ENCODE results near the gene ARHGAP42. TPM values are rescaled to one million over a fixed set of nuclear protein-coding genes. Genes with fewer than 3 reads are reported as not detected.
A peak's percentile ranks its signal among the peaks of the same experiment; 100 is the strongest.

Gene ARHGAP42
- total and polyA plus RNA-seq, 2 experiments from 2014 or later: 0.74 to 2.7 TPM

DNA sequence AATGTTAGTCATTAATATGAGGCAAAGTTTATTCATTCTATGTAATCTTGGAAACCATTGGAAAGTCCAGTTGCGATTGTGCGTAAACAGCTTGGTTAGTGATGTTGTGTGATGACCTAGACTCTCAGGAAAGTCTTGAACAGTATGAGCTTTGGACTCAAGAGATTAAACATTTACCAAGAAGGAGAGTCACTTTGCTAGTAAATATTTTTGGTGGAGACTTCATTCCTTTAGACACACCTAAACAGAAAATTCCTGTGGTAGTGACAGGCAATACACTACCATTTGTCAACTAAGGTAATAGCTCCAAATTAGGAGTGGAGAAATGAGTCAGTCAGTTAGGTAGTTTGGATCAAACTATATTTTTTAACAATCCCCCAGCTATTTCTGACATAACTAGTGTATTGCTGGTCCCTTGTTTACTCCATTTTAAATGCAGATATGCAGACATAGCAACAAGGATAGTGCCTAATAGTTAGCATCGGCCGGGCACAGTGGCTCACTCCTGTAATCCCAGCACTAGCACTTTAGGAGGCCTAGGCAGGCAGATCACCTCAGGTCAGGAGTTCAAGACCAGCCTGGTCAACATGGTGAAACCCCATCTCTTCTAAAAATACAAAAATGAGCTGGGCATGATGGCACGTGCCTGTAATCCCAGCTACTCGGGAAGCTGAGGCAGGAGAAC lies 89.3 kb downstream of the ARHGAP42 start:
- Histone ChIP-seq H4K20me1 (ENCODE audit: insufficient read depth) (no peaks in the 10 kb centered on the region), H3K9ac (no peak overlapping the region), H3K36me3 (ENCODE audit: low read depth) (no peaks in the 10 kb centered on the region), H3K4me2 (ENCODE audit: unreplicated experiment) (no peak overlapping the region), H3K4me1 (ENCODE audit: insufficient read depth) (no peaks in the 10 kb centered on the region), H3K9me3 (ENCODE audit: low read depth) (no peaks in the 10 kb centered on the region), H3K27me3 (replicated peaks; ENCODE audit: insufficient read depth) (no peaks in the 10 kb centered on the region), H2AFZ (no peak overlapping the region), H3K4me3 (no peak overlapping the region), H3K27ac (no peak overlapping the region), H3F3A (ENCODE audit: insufficient read depth) (no peaks in the 10 kb centered on the region), H3K79me2 (ENCODE audit: insufficient read depth) (no peaks in the 10 kb centered on the region), H3K9me2 (ENCODE audit: insufficient read depth) (no peaks in the 10 kb centered on the region)
- in situ Hi-C loops (cut with MboI): no loop called here
- DNase-seq: peak; percentile 38
- TF ChIP-seq EZH2phosphoT487 (IDR thresholded peaks at IDR 0.05; ENCODE audit: insufficient read depth, low read depth): no peak
- no peak for TF ChIP-seq EZH2 (IDR thresholded peaks at IDR 0.05; ENCODE audit: insufficient read depth, poor library complexity, severe bottlenecking)
- WGBS, 2 experiments (ENCODE audit: low coverage in 1 of 2, low lambda C conversion rate in 2 of 2, missing lambda C conversion rate in 2 of 2): 93 to 97% methylated on average over 6 of the region's 6 CpGs

DNA sequence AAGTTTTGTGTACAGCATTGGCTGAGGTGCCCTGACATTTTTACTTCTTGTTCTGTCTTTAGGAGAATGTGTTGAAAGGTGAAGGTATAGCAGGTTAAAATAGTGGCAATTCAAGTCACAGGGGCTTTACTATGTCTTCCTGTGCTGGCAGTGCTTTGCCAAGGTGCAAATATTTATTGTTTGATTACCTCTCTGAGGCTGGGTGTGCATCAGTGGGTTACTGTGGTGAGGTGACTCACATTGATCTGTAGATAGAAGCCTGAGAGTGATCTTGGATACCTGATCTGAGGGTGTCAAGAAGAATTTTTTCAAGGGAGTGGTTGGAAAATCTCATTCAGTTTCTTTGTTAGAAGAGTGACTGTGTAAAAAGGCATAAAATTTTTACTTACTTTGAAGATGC lies 90.0 kb downstream of the ARHGAP42 start:
- H3K4me1 ChIP-seq (ENCODE audit: insufficient read depth): no peaks in the 10 kb centered on the region
- H3K9me3 ChIP-seq (ENCODE audit: low read depth): no peaks in the 10 kb centered on the region
- H4K20me1 ChIP-seq (ENCODE audit: insufficient read depth): no peaks in the 10 kb centered on the region
- no peaks in the 10 kb centered on the region for H3K27me3 ChIP-seq (replicated peaks; ENCODE audit: insufficient read depth)
- no peaks in the 10 kb centered on the region for H3K79me2 ChIP-seq (ENCODE audit: insufficient read depth)
- no peak overlapping the region for H3K9ac ChIP-seq
- in situ Hi-C loops (cut with MboI): no loop called here
- no peaks in the 10 kb centered on the region for H3F3A ChIP-seq (ENCODE audit: insufficient read depth)
- no peak overlapping the region for H2AFZ ChIP-seq
- H3K4me2 ChIP-seq (ENCODE audit: unreplicated experiment): no peak overlapping the region
- no peaks in the 10 kb centered on the region for H3K9me2 ChIP-seq (ENCODE audit: insufficient read depth)
- no peaks in the 10 kb centered on the region for H3K36me3 ChIP-seq (ENCODE audit: low read depth)
- TF ChIP-seq EZH2phosphoT487 (IDR thresholded peaks at IDR 0.05; ENCODE audit: insufficient read depth, low read depth) (no peak), EZH2 (IDR thresholded peaks at IDR 0.05; ENCODE audit: insufficient read depth, poor library complexity, severe bottlenecking) (no peak)
- DNase-seq: no peak
- H3K27ac ChIP-seq: no peak overlapping the region
- no peak overlapping the region for H3K4me3 ChIP-seq

DNA sequence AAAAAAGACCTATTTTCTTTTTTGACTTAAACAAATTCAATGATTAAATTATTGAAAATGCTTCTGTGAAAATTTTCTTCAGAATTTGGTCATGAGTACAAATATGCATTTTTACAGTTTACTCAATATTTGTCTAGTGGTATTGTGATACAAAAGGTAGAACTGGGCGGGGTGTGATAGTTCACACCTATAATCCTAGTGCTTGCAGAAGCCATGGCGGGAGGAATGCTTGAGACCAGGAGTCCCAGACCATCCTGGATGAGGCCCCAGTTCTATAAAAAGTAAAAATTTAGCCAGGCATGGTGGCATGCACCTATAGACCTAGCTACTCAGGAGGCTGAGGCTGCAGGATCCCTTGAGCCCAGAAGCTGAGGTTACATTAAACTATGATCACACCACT lies 90.6 kb downstream of the ARHGAP42 start:
- no peak overlapping the region for H2AFZ ChIP-seq
- no peak overlapping the region for H3K4me2 ChIP-seq (ENCODE audit: unreplicated experiment)
- H3K4me1 ChIP-seq (ENCODE audit: insufficient read depth): no peaks in the 10 kb centered on the region
- no peak for DNase-seq
- no peak overlapping the region for H3K4me3 ChIP-seq
- no peaks in the 10 kb centered on the region for H3K9me2 ChIP-seq (ENCODE audit: insufficient read depth)
- no peaks in the 10 kb centered on the region for H3K36me3 ChIP-seq (ENCODE audit: low read depth)
- H3K9me3 ChIP-seq (ENCODE audit: low read depth): no peaks in the 10 kb centered on the region
- no peaks in the 10 kb centered on the region for H4K20me1 ChIP-seq (ENCODE audit: insufficient read depth)
- H3K9ac ChIP-seq: no peak overlapping the region
- WGBS, 2 experiments (ENCODE audit: low coverage in 1 of 2, low lambda C conversion rate in 2 of 2, missing lambda C conversion rate in 2 of 2): 92 to 96% methylated on average over 2 of the region's 2 CpGs
- no peaks in the 10 kb centered on the region for H3K27me3 ChIP-seq (replicated peaks; ENCODE audit: insufficient read depth)
- H3K79me2 ChIP-seq (ENCODE audit: insufficient read depth): no peaks in the 10 kb centered on the region
- TF ChIP-seq EZH2phosphoT487 (IDR thresholded peaks at IDR 0.05; ENCODE audit: insufficient read depth, low read depth) (no peak), EZH2 (IDR thresholded peaks at IDR 0.05; ENCODE audit: insufficient read depth, poor library complexity, severe bottlenecking) (no peak)
- H3F3A ChIP-seq (ENCODE audit: insufficient read depth): no peaks in the 10 kb centered on the region
- no peak overlapping the region for H3K27ac ChIP-seq
- in situ Hi-C loops (cut with MboI): no loop called here

DNA sequence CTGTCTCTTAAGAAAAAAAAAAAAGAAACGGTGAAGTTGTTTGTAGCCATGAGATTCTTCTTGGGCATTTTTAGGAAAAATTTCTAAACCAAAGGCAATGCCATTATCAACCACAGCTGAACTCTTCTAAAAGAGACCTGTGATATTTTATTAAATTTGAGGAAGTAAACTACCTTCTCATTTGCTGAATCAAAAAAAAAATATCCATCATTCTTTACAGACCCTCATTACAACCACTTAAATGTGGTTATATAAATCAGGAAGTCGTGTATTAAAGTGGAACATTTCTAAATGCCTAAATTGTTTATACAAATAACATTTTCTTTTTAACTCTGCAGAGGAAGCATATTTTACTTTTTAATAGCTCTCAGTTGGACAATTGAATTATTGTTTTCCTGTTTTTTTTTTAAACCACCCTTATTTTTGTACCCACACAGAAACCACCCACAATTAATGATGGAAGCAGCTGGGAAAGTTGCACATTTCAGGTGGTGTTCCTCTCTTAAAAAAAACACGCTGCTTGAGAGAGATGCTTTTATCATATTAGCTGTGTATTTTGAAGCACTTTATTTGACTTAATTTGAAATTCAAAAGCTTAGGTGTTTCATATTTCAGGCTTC lies 91.2 kb downstream of the ARHGAP42 start:
- DNase-seq: no peak
- no peaks in the 10 kb centered on the region for H4K20me1 ChIP-seq (ENCODE audit: insufficient read depth)
- no peak overlapping the region for H3K4me3 ChIP-seq
- no peaks in the 10 kb centered on the region for H3K27me3 ChIP-seq (replicated peaks; ENCODE audit: insufficient read depth)
- no peak overlapping the region for H3K4me2 ChIP-seq (ENCODE audit: unreplicated experiment)
- H3K36me3 ChIP-seq (ENCODE audit: low read depth): no peaks in the 10 kb centered on the region
- no peaks in the 10 kb centered on the region for H3K9me3 ChIP-seq (ENCODE audit: low read depth)
- 45 to 56% methylated on average over 3 of the region's 3 CpGs for WGBS, 2 experiments (ENCODE audit: low coverage in 1 of 2, low lambda C conversion rate in 2 of 2, missing lambda C conversion rate in 2 of 2)
- no peaks in the 10 kb centered on the region for H3F3A ChIP-seq (ENCODE audit: insufficient read depth)
- no peaks in the 10 kb centered on the region for H3K4me1 ChIP-seq (ENCODE audit: insufficient read depth)
- no peaks in the 10 kb centered on the region for H3K9me2 ChIP-seq (ENCODE audit: insufficient read depth)
- TF ChIP-seq EZH2 (IDR thresholded peaks at IDR 0.05; ENCODE audit: insufficient read depth, poor library complexity, severe bottlenecking) (no peak), EZH2phosphoT487 (IDR thresholded peaks at IDR 0.05; ENCODE audit: insufficient read depth, low read depth) (no peak)
- in situ Hi-C loops (cut with MboI): no loop called here
- H3K9ac ChIP-seq: no peak overlapping the region
- no peaks in the 10 kb centered on the region for H3K79me2 ChIP-seq (ENCODE audit: insufficient read depth)
- no peak overlapping the region for H3K27ac ChIP-seq
- no peak overlapping the region for H2AFZ ChIP-seq
